K562 (cell line): Measurements from ENCODE around the gene CSF1R.

Source experiments
- BCL6 ChIP-seq: fragments of 250-450 bp; sonication (Bioruptor Pico); IDR thresholded peaks from 2 replicates; pipeline ENCODE4 v1.4.0; 2020
- ETV1 ChIP-seq: fragments of 450-650 bp; conservative IDR thresholded peaks from 2 replicates; pipeline ENCODE4 v1.6.1; 2016; ENCODE audit warnings: missing genetic modification characterization, control low read depth, low read depth, missing compliant biosample characterization
- GABPB1 ChIP-seq: sonication (generic); formaldehyde crosslinking; IDR thresholded peaks from 2 replicates; pipeline ENCODE4 v1.8.0; 2022; ENCODE audit warnings: mild to moderate bottlenecking, missing genetic modification reagents
- NRF1 ChIP-seq, 2 experiments: fragments of 450-650 bp; IDR thresholded peaks in 1 of 2; conservative IDR thresholded peaks in 1 of 2; 2 replicates each; pipeline ENCODE4 v1.6.1; 2014; ENCODE audit warnings: mild to moderate bottlenecking in 2 of 2

DNA sequence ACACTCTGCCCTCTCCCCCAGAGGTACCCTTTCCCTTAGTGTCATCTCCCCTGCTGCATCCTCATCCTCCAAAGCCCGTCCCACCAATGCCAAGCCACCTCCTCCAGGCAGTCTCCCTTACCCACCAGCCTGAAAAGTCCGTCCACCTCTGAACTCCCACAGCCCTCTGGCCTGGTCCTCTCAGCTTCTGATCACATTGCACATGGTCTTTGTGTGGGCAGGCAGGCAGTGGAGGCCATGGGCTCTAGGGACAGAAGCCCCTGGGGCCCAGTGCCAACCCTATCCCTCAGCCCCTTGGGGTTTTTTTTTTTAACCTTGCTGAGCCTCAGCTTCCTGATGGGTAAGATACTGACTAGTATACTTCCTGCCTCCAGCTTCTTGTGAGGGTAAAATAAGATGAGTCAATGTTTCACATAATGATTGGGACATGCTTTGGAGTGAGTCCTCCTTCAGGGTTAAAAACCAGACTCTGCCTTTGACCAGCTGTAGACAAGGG is 19.4 kb downstream of the CSF1R start:
- no peak for TF ChIP-seq NRF1 (conservative IDR thresholded peaks at IDR 0.05 in 1 of 2, IDR thresholded peaks at IDR 0.05 in 1 of 2)
- no peak for TF ChIP-seq GABPB1 (CRISPR knock-in tag)
- no peak for TF ChIP-seq ETV1 (tag)
- TF ChIP-seq BCL6 (CRISPR knock-in tag) = no peak
